Peyer's patch (tissue), 4 donors: ENCODE data around the gene SHISA6.

Experiments
- CTCF ChIP-seq, 6 experiments: fragments of 450-650 bp in 4 of 6; fragments of 200-600 bp in 2 of 6; sonication (generic) in 1 of 6; IDR thresholded peaks; one replicate each; pipeline ENCODE4 v1.5.1; 2017 to 2019; ENCODE audit warnings: antibody characterized with exemption in 6 of 6, mild to moderate bottlenecking in 3 of 6, moderate library complexity in 1 of 6
- POLR2A ChIP-seq, 2 donors: fragments of 450-650 bp; IDR thresholded peaks; one replicate each; pipeline ENCODE4 v1.5.1; 2017; ENCODE audit warnings: antibody characterized with exemption in 2 of 2, mild to moderate bottlenecking in 2 of 2, moderate library complexity in 2 of 2

DNA sequence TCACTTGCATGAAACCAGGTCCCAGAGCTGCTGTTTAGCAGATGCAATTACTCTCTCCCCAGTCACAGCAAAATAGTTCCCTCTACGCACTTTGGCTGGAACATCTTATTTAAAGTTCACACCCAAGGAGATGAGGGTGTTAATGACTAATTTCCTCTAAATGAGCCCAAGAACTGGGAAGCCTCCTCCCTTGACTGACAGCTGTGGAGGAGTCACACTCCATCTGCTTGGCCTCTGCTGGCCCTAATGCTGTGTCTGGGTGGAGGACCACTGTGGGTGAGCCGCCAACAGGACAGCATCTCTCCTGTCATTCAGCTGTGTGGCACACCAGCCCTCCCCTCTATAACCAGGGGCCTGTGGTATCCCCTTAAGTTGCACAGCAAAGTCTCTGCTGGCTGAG lies 115.4 kb downstream of the SHISA6 start:
- no peak for TF ChIP-seq CTCF (IDR thresholded peaks at IDR 0.05)
- TF ChIP-seq POLR2A (IDR thresholded peaks at IDR 0.05), result no peak
